ENCODE results near the gene REC8.

The REC8 gene

DNA sequence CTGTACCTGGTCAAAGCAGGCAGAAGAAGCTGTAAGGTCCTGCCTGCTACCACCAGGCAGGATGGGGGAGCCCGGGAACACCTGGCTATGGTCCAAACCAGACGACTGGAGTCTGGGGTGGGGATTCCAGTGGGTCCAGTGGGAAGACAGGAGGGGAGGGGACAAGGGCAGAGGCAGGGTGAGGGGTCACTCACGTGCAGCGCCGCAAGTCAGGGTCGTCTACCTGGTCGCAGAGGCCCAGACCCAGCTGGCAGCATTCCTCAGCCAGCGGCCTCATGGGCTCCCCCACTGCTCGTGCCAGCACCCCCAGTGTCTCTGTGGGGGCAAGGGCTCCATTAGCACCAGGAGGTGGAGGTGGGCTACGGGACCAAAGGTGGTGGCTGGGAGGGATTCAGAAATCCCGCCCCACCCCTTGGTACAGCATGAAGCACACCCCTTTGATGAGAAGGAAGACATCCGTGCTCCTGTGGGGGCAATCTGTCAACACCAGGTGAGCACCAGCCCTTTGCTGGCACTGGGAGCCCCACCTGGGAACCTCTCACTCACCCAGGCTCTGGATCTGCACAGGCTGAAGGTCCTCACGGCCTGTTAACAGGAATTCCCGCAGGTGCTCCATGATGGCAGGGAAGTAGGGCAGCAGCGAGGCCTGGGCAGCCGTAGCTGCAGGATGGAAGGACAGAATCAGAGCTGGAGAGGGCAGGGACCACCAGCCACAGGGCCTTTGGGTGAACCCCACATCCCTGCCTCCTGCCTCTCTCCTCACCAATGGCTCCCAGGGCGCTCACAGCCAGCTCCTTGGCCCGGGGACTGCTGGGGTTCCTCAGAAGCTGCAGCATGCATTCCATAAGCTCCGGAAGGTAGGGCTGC lies 12.5 kb downstream of the REC8 start:
- DNase-seq (ENCODE audit: low read depth), result no peak
- no peak overlapping the region for H3K4me3 ChIP-seq (ENCODE audit: low read depth, low read length)
- TF ChIP-seq, protein P1, sequence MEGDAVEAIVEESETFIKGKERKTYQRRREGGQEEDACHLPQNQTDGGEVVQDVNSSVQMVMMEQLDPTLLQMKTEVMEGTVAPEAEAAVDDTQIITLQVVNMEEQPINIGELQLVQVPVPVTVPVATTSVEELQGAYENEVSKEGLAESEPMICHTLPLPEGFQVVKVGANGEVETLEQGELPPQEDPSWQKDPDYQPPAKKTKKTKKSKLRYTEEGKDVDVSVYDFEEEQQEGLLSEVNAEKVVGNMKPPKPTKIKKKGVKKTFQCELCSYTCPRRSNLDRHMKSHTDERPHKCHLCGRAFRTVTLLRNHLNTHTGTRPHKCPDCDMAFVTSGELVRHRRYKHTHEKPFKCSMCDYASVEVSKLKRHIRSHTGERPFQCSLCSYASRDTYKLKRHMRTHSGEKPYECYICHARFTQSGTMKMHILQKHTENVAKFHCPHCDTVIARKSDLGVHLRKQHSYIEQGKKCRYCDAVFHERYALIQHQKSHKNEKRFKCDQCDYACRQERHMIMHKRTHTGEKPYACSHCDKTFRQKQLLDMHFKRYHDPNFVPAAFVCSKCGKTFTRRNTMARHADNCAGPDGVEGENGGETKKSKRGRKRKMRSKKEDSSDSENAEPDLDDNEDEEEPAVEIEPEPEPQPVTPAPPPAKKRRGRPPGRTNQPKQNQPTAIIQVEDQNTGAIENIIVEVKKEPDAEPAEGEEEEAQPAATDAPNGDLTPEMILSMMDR (IDR thresholded peaks at IDR 0.05; ENCODE audit: control insufficient read depth, extremely low read depth, insufficient read depth), result no peak

DNA sequence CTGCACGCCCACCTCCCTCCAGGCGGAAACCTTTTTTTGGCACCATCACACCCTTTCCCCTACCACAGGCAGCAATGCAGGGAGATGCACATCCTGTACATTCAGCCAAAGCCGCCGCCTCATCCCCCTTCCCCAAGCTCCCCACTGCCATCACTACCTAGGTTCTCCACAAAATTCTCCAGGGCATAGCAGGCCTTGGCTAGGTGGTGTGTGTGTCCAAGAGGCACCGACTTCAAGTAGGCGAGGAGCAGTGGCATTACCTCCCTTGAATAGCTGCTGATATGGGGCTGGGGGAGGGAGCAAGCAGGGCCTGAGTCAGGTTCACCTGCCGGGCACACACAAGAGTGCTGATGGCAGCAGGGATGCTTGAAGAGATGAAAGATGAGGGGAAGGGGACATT lies 13.1 kb downstream of the REC8 start:
- TF ChIP-seq, protein P1 (IDR thresholded peaks at IDR 0.05; ENCODE audit: control insufficient read depth, extremely low read depth, insufficient read depth), result no peak
- DNase-seq (ENCODE audit: low read depth), result no peak
- H3K4me3 ChIP-seq (ENCODE audit: low read depth, low read length), result no peak overlapping the region

DNA sequence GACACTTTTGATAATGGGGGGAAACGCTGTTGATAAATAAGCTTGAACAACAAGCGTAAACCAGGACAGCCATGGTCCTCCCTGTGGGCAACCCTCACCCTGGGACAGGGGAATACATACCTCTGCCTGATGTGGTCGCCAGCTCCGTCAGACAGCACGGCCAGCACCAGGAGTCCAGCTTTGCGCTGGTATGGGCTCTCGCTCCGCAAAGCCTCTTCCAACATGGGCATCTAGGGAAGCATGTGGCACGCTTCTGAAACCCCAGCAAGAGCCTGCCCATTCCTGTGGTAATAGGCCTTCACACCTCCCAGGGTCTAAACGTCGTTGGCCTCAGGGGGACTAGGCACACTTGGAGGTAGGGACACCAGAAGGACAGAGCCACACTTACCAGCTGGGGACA lies 13.9 kb downstream of the REC8 start:
- TF ChIP-seq, protein P1 (IDR thresholded peaks at IDR 0.05; ENCODE audit: control insufficient read depth, extremely low read depth, insufficient read depth), result no peak

DNA sequence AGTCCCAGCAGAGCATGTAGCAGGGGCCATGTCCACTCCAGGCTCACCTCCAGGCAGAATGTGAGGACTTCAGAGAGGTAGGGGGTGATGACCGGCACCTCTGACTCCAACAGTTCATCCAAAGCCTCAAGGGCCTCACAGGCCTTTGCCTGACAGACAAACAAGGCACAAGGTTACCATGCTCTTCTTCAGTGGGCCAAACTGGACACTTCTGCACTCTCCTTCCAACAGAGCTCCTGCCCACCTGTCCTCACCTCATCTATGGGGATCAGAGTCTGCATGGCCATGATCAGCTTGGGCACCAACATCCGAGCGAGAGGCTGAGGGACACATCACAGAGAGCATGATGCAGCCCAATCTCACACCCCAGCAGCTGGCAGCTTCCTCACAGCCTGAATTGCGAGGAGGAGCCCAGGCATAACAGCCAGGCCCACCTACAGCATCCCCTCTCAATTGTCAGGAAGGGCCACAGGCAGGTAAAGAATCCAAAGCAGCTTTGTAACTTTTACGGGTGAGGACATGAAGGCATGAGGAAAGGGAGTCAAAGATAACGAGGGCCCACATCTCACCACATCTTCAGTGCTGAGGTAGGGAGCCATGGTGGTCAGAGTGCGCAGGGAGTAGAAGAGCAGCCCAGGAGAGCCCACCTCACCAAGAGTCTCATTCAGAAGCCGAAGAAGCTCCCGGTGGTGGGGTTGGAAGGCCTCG lies 15.1 kb downstream of the REC8 start:
- no peak for DNase-seq (ENCODE audit: low read depth)
- TF ChIP-seq, protein P1 (IDR thresholded peaks at IDR 0.05; ENCODE audit: control insufficient read depth, extremely low read depth, insufficient read depth), result no peak
- H3K4me3 ChIP-seq (ENCODE audit: low read depth, low read length), result no peak overlapping the region

More for the DNA sequence above, 13.9 kb downstream of the REC8 start:
- no peak overlapping the region for H3K4me3 ChIP-seq (ENCODE audit: low read depth, low read length)
- DNase-seq (ENCODE audit: low read depth), result no peak

DNA sequence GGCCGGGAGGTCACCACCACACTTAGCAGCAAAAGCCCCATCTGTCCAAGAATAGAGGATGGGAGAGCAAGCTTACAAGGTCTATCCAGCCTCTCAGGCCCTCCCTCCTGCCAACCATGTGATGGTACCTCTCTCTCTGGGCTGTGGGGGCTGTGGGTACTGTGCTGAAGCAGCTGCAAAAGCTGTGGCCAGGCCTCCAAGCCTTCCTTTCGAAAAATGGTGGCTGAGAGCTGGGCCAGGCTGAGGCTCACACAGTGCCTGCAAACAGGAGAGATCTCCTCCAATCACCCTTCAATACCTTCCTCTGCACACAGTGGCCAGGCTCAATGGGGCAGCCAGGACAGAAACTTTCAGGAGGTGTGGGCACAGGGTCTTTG lies 15.6 kb downstream of the REC8 start:
- TF ChIP-seq, protein P1 (IDR thresholded peaks at IDR 0.05; ENCODE audit: control insufficient read depth, extremely low read depth, insufficient read depth), result no peak
- DNase-seq (ENCODE audit: low read depth), result no peak
- H3K4me3 ChIP-seq (ENCODE audit: low read depth, low read length), result peak overlapping the region; percentile 97

DNA sequence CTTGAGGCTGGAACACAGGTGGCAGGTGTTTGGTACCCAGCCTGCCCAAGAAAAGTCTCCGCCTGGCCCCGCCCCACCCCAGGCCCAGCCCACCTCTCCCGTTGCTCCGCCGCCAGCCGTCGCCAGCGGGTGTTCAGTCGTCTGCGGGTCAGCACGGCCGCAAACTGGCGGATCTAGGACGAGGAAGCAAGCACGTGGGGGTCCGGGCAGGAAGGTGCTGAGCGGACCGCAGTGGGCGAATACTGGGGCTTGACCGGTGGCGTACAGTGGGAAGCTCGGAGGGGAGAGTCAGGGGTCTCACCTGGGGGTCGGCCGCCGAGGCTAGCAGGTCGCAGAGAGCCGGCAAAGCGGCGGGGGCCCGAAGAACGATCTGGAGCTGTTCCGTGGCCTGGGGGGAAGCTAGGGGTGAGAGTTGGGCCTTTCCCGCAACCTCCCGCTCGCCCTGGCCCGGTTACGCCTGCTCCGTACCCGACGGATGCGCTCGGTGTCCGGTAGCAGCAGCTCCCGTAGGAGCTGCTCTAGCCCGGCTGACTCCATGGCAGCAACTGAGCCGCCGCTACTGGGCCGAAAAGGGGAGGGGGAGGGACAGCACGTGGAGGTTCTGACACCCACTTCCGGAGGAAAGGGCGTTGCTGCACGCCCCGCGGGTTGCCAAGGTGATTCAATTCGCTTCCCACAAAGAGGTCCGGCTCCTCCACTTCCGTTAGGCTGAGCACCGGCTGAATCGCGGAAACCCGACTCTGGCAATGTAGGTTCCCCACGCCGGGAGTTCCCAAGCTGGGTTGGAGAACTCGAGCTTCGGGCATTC lies 16.6 kb downstream of the REC8 start, which contains the start of gene IPO4:
TSS of gene IPO4 (minus strand) at position 566 of the 808 bp plus-strand sequence. CDS start at position 537, 29 bp downstream.
- H3K4me3 ChIP-seq (ENCODE audit: low read depth, low read length), result peak within 1 kb of the TSS; percentile 97
- peak; percentile 97 for DNase-seq (ENCODE audit: low read depth)
- TF ChIP-seq, protein P1 (IDR thresholded peaks at IDR 0.05; ENCODE audit: control insufficient read depth, extremely low read depth, insufficient read depth), result no peak
